ENCODE data around the gene NDUFA7.
"Not testable (repeated sequence)": the region's sequence is repeated elsewhere in the genome, so short reads cannot be mapped to it uniquely, and the experiment has no call there.

The NDUFA7 gene

DNA sequence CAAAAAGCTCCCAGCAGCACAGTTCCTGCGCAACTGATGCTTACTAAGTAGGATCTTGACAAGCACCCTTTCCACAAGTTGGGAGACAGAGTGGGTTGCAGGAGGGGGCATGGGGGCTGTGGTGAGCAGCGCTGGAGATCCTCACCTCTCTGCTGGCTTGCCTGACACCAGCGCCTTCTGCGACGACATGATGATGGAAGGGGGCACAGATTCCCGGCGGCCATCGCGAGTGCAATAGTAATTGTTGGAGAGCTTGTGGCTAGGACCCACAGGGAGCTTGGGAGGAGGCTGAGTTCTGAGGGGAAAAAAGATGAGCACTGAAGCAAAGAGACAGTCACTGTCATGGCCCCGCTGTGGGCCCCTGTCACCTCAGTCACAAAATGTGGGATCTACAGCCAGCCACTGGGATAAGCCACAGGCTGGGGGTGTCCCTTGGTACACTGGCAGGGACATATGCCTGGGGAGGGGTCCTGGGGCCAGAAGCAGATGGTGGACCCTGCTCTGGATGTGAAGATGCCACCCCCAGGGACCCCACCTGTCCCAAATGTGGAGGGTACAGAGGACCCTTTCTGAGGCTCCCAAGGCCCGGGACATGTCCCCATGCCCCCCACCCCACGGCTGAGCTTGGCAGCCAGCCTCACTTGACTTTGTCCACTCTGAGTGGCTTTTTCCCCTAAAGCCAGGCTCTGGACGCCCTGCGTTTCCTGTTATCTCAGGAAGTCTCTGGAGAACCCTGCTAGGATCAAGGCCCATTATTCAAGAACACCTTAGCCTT lies 4.6 kb downstream of the NDUFA7 start:
- Histone ChIP-seq H3K27me3 (replicated peaks; ENCODE audit: insufficient read depth, low read length) (no peaks in the 10 kb centered on the region), H3K9me3 (replicated peaks; ENCODE audit: insufficient read depth, low read length) (no peaks in the 10 kb centered on the region), H3K4me2 (ENCODE audit: low read depth, low read length) (no peak overlapping the region), H3K4me3 (ENCODE audit: low read length) (no peak overlapping the region), H3K79me2 (ENCODE audit: low read length) (peaks cover 29% of the 10 kb centered on the region), H3K9ac (ENCODE audit: low read length) (no peak overlapping the region), H3K9me2 (replicated peaks; ENCODE audit: insufficient read depth, low read length) (no peaks in the 10 kb centered on the region), H3K36me3 (replicated peaks; ENCODE audit: insufficient read depth, low read length) (no peaks in the 10 kb centered on the region), H4K20me1 (ENCODE audit: insufficient read depth, low read length) (no peaks in the 10 kb centered on the region), H3K27ac (ENCODE audit: low read length) (no peak overlapping the region), H2AFZ (ENCODE audit: low read length) (no peak overlapping the region), H3K4me1 (ENCODE audit: low read length) (no peaks in the 10 kb centered on the region), H3F3A (ENCODE audit: insufficient read depth, low read length) (peaks cover 7% of the 10 kb centered on the region; the same call in 1 of the 2 replicates)
- DNase-seq: peak; percentile 5
- TF ChIP-seq EZH2 (optimal IDR thresholded peaks at IDR 0.05; ENCODE audit: low read depth, low read length) (no peak), EZH2phosphoT487 (IDR thresholded peaks at IDR 0.05; ENCODE audit: low read length) (no peak), CTCF (IDR thresholded peaks at IDR 0.05; ENCODE audit: low read length) (no peak)

- H3K9me2 ChIP-seq (replicated peaks; ENCODE audit: insufficient read depth, low read length); H4K20me1 ChIP-seq (ENCODE audit: insufficient read depth, low read length); H3K4me2 ChIP-seq (ENCODE audit: low read depth, low read length); H3K9me3 ChIP-seq (replicated peaks; ENCODE audit: insufficient read depth, low read length); H3K4me3 ChIP-seq (ENCODE audit: low read length); H3F3A ChIP-seq (ENCODE audit: insufficient read depth, low read length); H3K27ac ChIP-seq (ENCODE audit: low read length); H3K36me3 ChIP-seq (replicated peaks; ENCODE audit: insufficient read depth, low read length); H2AFZ ChIP-seq (ENCODE audit: low read length); H3K4me1 ChIP-seq (ENCODE audit: low read length); H3K9ac ChIP-seq (ENCODE audit: low read length); H3K27me3 ChIP-seq (replicated peaks; ENCODE audit: insufficient read depth, low read length): not testable (repeated sequence)
- H3K79me2 ChIP-seq (ENCODE audit: low read length): peaks cover 16% of the 10 kb centered on the region
- peak; percentile 3 for DNase-seq
Observed at GRCh38 chr19:8314981-8315640, 6.1 kb downstream of the NDUFA7 start.

- DNase-seq: no peak
- no peaks in the 10 kb centered on the region for H3K27me3 ChIP-seq (replicated peaks; ENCODE audit: insufficient read depth, low read length)
- no peak overlapping the region for H2AFZ ChIP-seq (ENCODE audit: low read length)
- H3K79me2 ChIP-seq (ENCODE audit: low read length): peaks cover 20% of the 10 kb centered on the region
- TF ChIP-seq CTCF (IDR thresholded peaks at IDR 0.05; ENCODE audit: low read length): no peak
- H3K4me1 ChIP-seq (ENCODE audit: low read length): peaks cover 3% of the 10 kb centered on the region
- H3F3A ChIP-seq (ENCODE audit: insufficient read depth, low read length): peaks cover 3% of the 10 kb centered on the region; the same call in 1 of the 2 replicates
- H3K9me2 ChIP-seq (replicated peaks; ENCODE audit: insufficient read depth, low read length): no peaks in the 10 kb centered on the region
- no peak overlapping the region for H3K9ac ChIP-seq (ENCODE audit: low read length)
- H3K36me3 ChIP-seq (replicated peaks; ENCODE audit: insufficient read depth, low read length): no peaks in the 10 kb centered on the region
- no peak overlapping the region for H3K27ac ChIP-seq (ENCODE audit: low read length)
- H3K4me2 ChIP-seq (ENCODE audit: low read depth, low read length): no peak overlapping the region
- no peaks in the 10 kb centered on the region for H4K20me1 ChIP-seq (ENCODE audit: insufficient read depth, low read length)
- no peak overlapping the region for H3K4me3 ChIP-seq (ENCODE audit: low read length)
- no peaks in the 10 kb centered on the region for H3K9me3 ChIP-seq (replicated peaks; ENCODE audit: insufficient read depth, low read length)
Observed at GRCh38 chr19:8311461-8312260, 9.5 kb downstream of the NDUFA7 start.
